Subcutaneous adipose tissue (tissue), 4 donors: ENCODE results near the gene PER2. TPM values are rescaled to one million over a fixed set of nuclear protein-coding genes. Genes with fewer than 3 reads are reported as not detected.

Source experiments
- CTCF ChIP-seq: fragments of 450-650 bp; IDR thresholded peaks from one replicate; pipeline ENCODE4 v1.5.1; 2016; ENCODE audit warnings: low read depth, mild to moderate bottlenecking, control low read depth, antibody characterized with exemption, moderate library complexity
- total RNA-seq, 4 donors: library from RNA; depleted of rRNA; stranded (reverse); fragments of >200 nt; gene quantifications; one replicate each; pipeline ENCODE4 v1.1.0, GENCODE V29; 2016

The PER2 gene
- total RNA-seq, 4 donors from 2014 or later, result 2.9 to 17.9 (median 6.4) TPM

GRCh38 chr2:238295144-238296112, 7.0 kb upstream of the PER2 start:
- no peak for TF ChIP-seq CTCF

- TF ChIP-seq CTCF, result no peak
Measured at GRCh38 chr2:238294393-238295143, 6.2 kb upstream of the PER2 start.

GRCh38 chr2:238294046-238294392, 5.6 kb upstream of the PER2 start:
- no peak for TF ChIP-seq CTCF

GRCh38 chr2:238291550-238292281, 3.3 kb upstream of the PER2 start:
- TF ChIP-seq CTCF, result no peak

- no peak for TF ChIP-seq CTCF
Measured at GRCh38 chr2:238290715-238291549, 2.5 kb upstream of the PER2 start.

GRCh38 chr2:238290091-238290509, 1.7 kb upstream of the PER2 start:
- no peak for TF ChIP-seq CTCF
